K562 (cell line): ENCODE results near the gene ANKRD13C. TPM values are rescaled to one million over a fixed set of nuclear protein-coding genes. Genes with fewer than 3 reads are reported as not detected.

Experiments used
- FOXP1 ChIP-seq: sonication (generic); formaldehyde crosslinking; IDR thresholded peaks from 2 replicates; pipeline ENCODE4 v1.8.0; 2022; ENCODE audit warnings: mild to moderate bottlenecking, missing genetic modification reagents
- MCM3 ChIP-seq: fragments of 450-650 bp; IDR thresholded peaks from 2 replicates; pipeline ENCODE4 v1.6.1; 2016
- MED1 ChIP-seq: sonication (generic); formaldehyde crosslinking; IDR thresholded peaks from 2 replicates; pipeline ENCODE4 v1.8.1; 2023; ENCODE audit warnings: missing genetic modification reagents, borderline replicate concordance
- NCOA6 ChIP-seq: fragments of 450-650 bp; IDR thresholded peaks from 2 replicates; pipeline ENCODE4 v1.6.1; 2017; ENCODE audit warnings: mild to moderate bottlenecking
- RB1 ChIP-seq: fragments of 450-650 bp; IDR thresholded peaks from 2 replicates; pipeline ENCODE4 v1.6.1; 2017; ENCODE audit warnings: low read depth, mild to moderate bottlenecking
- RBM17 ChIP-seq: fragments of 200-400 bp; formaldehyde crosslinking; IDR thresholded peaks from 2 replicates; pipeline ENCODE4 v1.6.1; 2017; ENCODE audit warnings: low read depth, mild to moderate bottlenecking, low read length, borderline replicate concordance
- TEAD2 ChIP-seq: fragments of 450-650 bp; IDR thresholded peaks from 2 replicates; pipeline ENCODE4 v1.6.1; 2016; ENCODE audit warnings: missing genetic modification characterization, control low read depth, missing compliant biosample characterization
- ZC3H11A ChIP-seq: IDR thresholded peaks from 2 replicates; pipeline ENCODE4 v1.6.1; 2012; ENCODE audit warnings: low read depth, low read length, improper control_type of control experiment
- ZNF77 ChIP-seq: fragments of 250-450 bp; sonication (Bioruptor Pico); IDR thresholded peaks from 2 replicates; pipeline ENCODE4 v1.5.0; 2020
- polyA plus RNA-seq, 8 experiments: library from polyadenylated mRNA; depleted of rRNA in 4 of 8; stranded (reverse) in 5 of 8; unstranded in 3 of 8; fragments of >200 nt; fragmentation: Nextera tagmentation in 2 of 8; fragmentation: Illumina TruSeq in 1 of 8; extraction: Ambion mirVana in 2 of 8; extraction: Trizol in 1 of 8; gene quantifications; 2 replicates each; pipeline versions ENCODE4 v1.2.1 to v1.2.3, GENCODE V29; 2011 to 2014; ENCODE audit warnings: inconsistent platforms in 1 of 8, missing spikeins in 1 of 8
- total RNA-seq, 7 experiments: library from RNA; depleted of rRNA in 6 of 7; stranded (reverse); fragments of >200 nt in 6 of 7; fragmentation: Illumina TruSeq in 2 of 7; extraction: Trizol in 2 of 7; gene quantifications; 2 replicates each; pipeline versions ENCODE4 v1.2.1 to v1.2.3, GENCODE V29; 2011 to 2021; ENCODE audit warnings: low replicate concordance in 1 of 7
- TF ChIP-seq, protein P1 (sequence below): fragments of 250-450 bp; sonication (Bioruptor Pico); IDR thresholded peaks from 2 replicates; pipeline ENCODE4 v1.4.0; 2020; ENCODE audit warnings: mild to moderate bottlenecking, moderate library complexity
- TF ChIP-seq, protein P2 (sequence below): fragments of 250-450 bp; sonication (Bioruptor Pico); IDR thresholded peaks from 2 replicates; pipeline ENCODE4 v1.5.0; 2021
- TF ChIP-seq, protein P3 (sequence below), 2 experiments: fragments of 450-650 bp; conservative IDR thresholded peaks; 2 replicates each; pipeline ENCODE4 v1.6.1; 2017; ENCODE audit warnings: mild to moderate bottlenecking in 2 of 2, moderate library complexity in 2 of 2
- TF ChIP-seq, protein P4 (sequence below): sonication (generic); formaldehyde crosslinking; IDR thresholded peaks from 2 replicates; pipeline ENCODE4 v1.5.0; 2020; ENCODE audit warnings: missing genetic modification reagents
- TF ChIP-seq, protein P5 (sequence below), 2 experiments: IDR thresholded peaks in 1 of 2; conservative IDR thresholded peaks in 1 of 2; 2 replicates each; pipeline ENCODE4 v1.6.1; 2016; ENCODE audit warnings: low read depth in 2 of 2, mild to moderate bottlenecking in 1 of 2, missing compliant biosample characterization in 1 of 2, missing genetic modification characterization in 1 of 2, moderate library complexity in 1 of 2
- TF ChIP-seq, protein P6 (sequence below): fragments of 450-650 bp; formaldehyde crosslinking; IDR thresholded peaks from 2 replicates; pipeline ENCODE4 v1.4.0; 2020; ENCODE audit warnings: mild to moderate bottlenecking, moderate library complexity
- TF ChIP-seq, protein P7 (sequence below): sonication (generic); IDR thresholded peaks from 2 replicates; pipeline ENCODE4 v1.6.1; 2016

ANKRD13C gene
- total and polyA plus RNA-seq, 9 of the 15 experiments (the other 6 are each of a cell fraction or from before 2014, with no cell fraction given): 3.4 to 22.8 (median 12.5) TPM

DNA sequence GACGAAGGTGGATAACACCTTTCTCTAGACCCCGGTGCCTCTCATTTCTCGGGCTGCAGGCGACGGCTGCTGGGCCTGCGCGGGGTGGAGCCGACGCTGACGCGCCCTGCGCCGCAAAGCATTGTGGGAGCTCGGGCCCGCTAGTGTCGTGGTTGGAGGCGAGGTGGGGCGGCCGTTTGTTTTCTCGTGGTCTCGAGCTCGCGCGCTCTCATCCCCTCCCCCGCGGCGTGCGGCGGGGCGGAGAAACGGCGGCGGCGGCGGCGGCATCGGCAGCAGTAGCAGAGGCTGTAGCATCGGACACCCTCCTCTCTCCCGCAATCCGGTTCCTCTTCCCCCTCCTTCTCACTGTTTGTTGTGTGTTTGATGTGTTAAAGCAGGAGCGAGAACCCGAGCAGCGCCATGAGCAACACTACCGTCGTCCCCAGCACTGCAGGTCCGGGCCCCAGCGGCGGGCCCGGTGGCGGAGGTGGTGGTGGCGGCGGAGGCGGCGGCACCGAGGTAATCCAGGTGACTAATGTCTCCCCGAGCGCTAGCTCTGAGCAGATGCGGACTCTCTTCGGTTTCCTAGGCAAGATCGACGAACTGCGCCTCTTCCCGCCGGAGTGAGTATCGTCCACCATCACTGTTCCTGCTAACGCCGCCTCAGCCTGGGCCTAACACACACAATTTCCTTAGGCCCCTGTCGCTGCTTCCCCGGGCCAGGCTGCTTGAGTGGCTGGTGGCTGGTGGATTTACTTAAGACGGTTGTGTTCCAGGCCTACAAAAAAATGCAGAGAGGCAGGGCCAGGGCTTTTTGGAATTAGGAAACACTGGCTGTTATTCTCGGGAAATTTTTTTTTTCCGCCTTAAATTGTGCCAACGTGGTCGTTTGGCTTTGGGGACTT lies 133.0 kb downstream of the ANKRD13C start, which contains the start of gene SRSF11 (continued):
- TF ChIP-seq, protein P1, sequence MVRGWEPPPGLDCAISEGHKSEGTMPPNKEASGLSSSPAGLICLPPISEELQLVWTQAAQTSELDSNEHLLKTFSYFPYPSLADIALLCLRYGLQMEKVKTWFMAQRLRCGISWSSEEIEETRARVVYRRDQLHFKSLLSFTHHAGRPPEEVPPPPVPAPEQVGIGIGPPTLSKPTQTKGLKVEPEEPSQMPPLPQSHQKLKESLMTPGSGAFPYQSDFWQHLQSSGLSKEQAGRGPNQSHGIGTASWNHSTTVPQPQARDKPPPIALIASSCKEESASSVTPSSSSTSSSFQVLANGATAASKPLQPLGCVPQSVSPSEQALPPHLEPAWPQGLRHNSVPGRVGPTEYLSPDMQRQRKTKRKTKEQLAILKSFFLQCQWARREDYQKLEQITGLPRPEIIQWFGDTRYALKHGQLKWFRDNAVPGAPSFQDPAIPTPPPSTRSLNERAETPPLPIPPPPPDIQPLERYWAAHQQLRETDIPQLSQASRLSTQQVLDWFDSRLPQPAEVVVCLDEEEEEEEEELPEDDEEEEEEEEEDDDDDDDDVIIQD (CRISPR knock-in tag): no peak
- TF ChIP-seq RBM17 (no peak), RB1 (peak; percentile 52), ZC3H11A (no peak), FOXP1 (CRISPR knock-in tag) (peak; percentile 38; the same call in 1 of the 2 replicates), TEAD2 (no peak), NCOA6 (no peak), MED1 (CRISPR knock-in tag) (no peak), MCM3 (no peak), ZNF77 (CRISPR knock-in tag) (no peak)
- TF ChIP-seq, protein P2, sequence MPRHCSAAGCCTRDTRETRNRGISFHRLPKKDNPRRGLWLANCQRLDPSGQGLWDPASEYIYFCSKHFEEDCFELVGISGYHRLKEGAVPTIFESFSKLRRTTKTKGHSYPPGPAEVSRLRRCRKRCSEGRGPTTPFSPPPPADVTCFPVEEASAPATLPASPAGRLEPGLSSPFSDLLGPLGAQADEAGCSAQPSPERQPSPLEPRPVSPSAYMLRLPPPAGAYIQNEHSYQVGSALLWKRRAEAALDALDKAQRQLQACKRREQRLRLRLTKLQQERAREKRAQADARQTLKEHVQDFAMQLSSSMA: no peak
- TF ChIP-seq, protein P3, sequence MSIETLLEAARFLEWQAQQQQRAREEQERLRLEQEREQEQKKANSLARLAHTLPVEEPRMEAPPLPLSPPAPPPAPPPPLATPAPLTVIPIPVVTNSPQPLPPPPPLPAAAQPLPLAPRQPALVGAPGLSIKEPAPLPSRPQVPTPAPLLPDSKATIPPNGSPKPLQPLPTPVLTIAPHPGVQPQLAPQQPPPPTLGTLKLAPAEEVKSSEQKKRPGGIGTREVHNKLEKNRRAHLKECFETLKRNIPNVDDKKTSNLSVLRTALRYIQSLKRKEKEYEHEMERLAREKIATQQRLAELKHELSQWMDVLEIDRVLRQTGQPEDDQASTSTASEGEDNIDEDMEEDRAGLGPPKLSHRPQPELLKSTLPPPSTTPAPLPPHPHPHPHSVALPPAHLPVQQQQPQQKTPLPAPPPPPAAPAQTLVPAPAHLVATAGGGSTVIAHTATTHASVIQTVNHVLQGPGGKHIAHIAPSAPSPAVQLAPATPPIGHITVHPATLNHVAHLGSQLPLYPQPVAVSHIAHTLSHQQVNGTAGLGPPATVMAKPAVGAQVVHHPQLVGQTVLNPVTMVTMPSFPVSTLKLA (conservative IDR thresholded peaks at IDR 0.05): peak; percentile 82 to 93
- TF ChIP-seq, protein P4, sequence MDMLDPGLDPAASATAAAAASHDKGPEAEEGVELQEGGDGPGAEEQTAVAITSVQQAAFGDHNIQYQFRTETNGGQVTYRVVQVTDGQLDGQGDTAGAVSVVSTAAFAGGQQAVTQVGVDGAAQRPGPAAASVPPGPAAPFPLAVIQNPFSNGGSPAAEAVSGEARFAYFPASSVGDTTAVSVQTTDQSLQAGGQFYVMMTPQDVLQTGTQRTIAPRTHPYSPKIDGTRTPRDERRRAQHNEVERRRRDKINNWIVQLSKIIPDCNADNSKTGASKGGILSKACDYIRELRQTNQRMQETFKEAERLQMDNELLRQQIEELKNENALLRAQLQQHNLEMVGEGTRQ (CRISPR knock-in tag): no peak
- TF ChIP-seq, protein P5, sequence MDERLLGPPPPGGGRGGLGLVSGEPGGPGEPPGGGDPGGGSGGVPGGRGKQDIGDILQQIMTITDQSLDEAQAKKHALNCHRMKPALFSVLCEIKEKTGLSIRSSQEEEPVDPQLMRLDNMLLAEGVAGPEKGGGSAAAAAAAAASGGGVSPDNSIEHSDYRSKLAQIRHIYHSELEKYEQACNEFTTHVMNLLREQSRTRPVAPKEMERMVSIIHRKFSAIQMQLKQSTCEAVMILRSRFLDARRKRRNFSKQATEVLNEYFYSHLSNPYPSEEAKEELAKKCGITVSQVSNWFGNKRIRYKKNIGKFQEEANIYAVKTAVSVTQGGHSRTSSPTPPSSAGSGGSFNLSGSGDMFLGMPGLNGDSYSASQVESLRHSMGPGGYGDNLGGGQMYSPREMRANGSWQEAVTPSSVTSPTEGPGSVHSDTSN (CRISPR knock-in tag; IDR thresholded peaks at IDR 0.05; ENCODE audit: low read depth): no peak
- TF ChIP-seq, protein P5 (tag; conservative IDR thresholded peaks at IDR 0.05; ENCODE audit: low read depth): no peak
- TF ChIP-seq, protein P6, sequence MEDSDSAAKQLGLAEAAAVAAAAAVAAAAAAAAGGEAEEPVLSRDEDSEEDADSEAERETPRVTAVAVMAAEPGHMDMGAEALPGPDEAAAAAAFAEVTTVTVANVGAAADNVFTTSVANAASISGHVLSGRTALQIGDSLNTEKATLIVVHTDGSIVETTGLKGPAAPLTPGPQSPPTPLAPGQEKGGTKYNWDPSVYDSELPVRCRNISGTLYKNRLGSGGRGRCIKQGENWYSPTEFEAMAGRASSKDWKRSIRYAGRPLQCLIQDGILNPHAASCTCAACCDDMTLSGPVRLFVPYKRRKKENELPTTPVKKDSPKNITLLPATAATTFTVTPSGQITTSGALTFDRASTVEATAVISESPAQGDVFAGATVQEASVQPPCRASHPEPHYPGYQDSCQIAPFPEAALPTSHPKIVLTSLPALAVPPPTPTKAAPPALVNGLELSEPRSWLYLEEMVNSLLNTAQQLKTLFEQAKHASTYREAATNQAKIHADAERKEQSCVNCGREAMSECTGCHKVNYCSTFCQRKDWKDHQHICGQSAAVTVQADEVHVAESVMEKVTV (CRISPR knock-in tag): no peak
- TF ChIP-seq, protein P7, sequence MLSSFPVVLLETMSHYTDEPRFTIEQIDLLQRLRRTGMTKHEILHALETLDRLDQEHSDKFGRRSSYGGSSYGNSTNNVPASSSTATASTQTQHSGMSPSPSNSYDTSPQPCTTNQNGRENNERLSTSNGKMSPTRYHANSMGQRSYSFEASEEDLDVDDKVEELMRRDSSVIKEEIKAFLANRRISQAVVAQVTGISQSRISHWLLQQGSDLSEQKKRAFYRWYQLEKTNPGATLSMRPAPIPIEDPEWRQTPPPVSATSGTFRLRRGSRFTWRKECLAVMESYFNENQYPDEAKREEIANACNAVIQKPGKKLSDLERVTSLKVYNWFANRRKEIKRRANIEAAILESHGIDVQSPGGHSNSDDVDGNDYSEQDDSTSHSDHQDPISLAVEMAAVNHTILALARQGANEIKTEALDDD: no peak
